Activated CD4-positive, alpha-beta T cell treated with anti-CD3 and anti-CD28 coated beads, Interleukin-2, Interleukin-4, amounts not matched to agents 100 ng/mL and 50 ng/mL, durations not matched to agents 16 hours and 8 hours (primary cell): ENCODE results near the gene TRIM49B.
"Not testable (repeated sequence)": the region's sequence is repeated elsewhere in the genome, so short reads cannot be mapped to it uniquely, and the experiment has no call there.

Experiments used
- DNase-seq: peaks from one replicate; pipeline ENCODE4 v3.0.0-alpha.2; 2020; ENCODE audit warnings: low spot score

The TRIM49B gene

GRCh38 chr11:49028523-49028922 lies at the start of gene TRIM49B:
Gene TRIM49B (plus strand): TSS chr11:49028823. CDS start chr11:49031600, 2,777 bp downstream.
- not testable (repeated sequence) for DNase-seq

GRCh38 chr11:48983785-48984184 lies 44.8 kb upstream of the TRIM49B start, which contains the start of gene TRIM51G:
Gene TRIM51G (minus strand): TSS chr11:48983885. CDS start chr11:48981695, 2,190 bp downstream.
- DNase-seq: not testable (repeated sequence)

GRCh38 chr11:49048229-49048628 lies 19.6 kb downstream of the TRIM49B start:
- not testable (repeated sequence) for DNase-seq

GRCh38 chr11:49049821-49050220 lies 21.2 kb downstream of the TRIM49B start:
- not testable (repeated sequence) for DNase-seq

- DNase-seq: not testable (repeated sequence)
Observed at GRCh38 chr11:49059012-49059411, 30.4 kb downstream of the TRIM49B start, which contains the start of gene TRIM64C. Gene TRIM64C (minus strand): TSS chr11:49059112. CDS start chr11:49059112, 0 bp downstream.

GRCh38 chr11:49069897-49070296 lies 41.3 kb downstream of the TRIM49B start:
- not testable (repeated sequence) for DNase-seq
